Right cardiac atrium (tissue), 5 donors: Measurements from ENCODE around the gene FAM83F. TPM values are rescaled to one million over a fixed set of nuclear protein-coding genes. Genes with fewer than 3 reads are reported as not detected.
"Not testable (repeated sequence)": the region's sequence is repeated elsewhere in the genome, so short reads cannot be mapped to it uniquely, and the experiment has no call there.

ENCODE experiments used
- ATAC-seq, 2 donors: fragments of 200-7000 bp; cut with Tn5 transposase; one replicate each; pipeline versions ENCODE4 v1.8.0 to v1.9.1; 2020; ENCODE audit warnings: moderate library complexity in 2 of 2, mild to moderate bottlenecking in 1 of 2
- DNase-seq, 3 donors: peaks; one replicate each; pipeline ENCODE4 v3.0.0-alpha.2; 2020
- H3K27ac ChIP-seq: one replicate; pipeline ENCODE4 v1.5.1; 2013; ENCODE audit warnings: mild to moderate bottlenecking, low read length, control low read depth, moderate library complexity
- H3K27me3 ChIP-seq: one replicate; pipeline ENCODE4 v1.6.1; 2013; ENCODE audit not compliant: control insufficient read depth, insufficient read depth
- H3K4me1 ChIP-seq: one replicate; pipeline ENCODE4 v1.6.1; 2013; ENCODE audit warnings: low read length; ENCODE audit not compliant: control insufficient read depth, insufficient read depth
- H3K4me3 ChIP-seq: one replicate; pipeline ENCODE4 v1.5.1; 2013; ENCODE audit warnings: low read length, control low read depth
- H3K9me3 ChIP-seq: one replicate; pipeline ENCODE4 v1.6.1; 2013; ENCODE audit warnings: low read length; ENCODE audit not compliant: control insufficient read depth
- WGBS: extraction: QIAGEN DNeasy Blood & Tissue Kit; methylation state at CpG from one replicate; pipeline ENCODE4 v1.1.7; 2013; 5-methylcytosine and 5-hydroxymethylcytosine counted together
- intact Hi-C, 4 donors: fragments of 100-400 bp; cut with DNase I; formaldehyde crosslinking; loops; one replicate each; pipeline versions ENCODE4 v1.11.0 to v1.14.0; 2022 to 2023
- polyA plus RNA-seq: library from polyadenylated mRNA; stranded (reverse); fragments of 200-250 nt; gene quantifications from one replicate; pipeline ENCODE4 v1.2.3, GENCODE V29; 2013
- total RNA-seq, 4 donors: library from RNA; stranded (reverse); fragmentation: NEBNext Ultra II Directional; extraction: Animal tissue kit (Norgen Biotek cat#: 25700); gene quantifications; one replicate each; pipeline ENCODE4 v1.2.1, GENCODE V29; 2021
- donor health status: healthy with polysubstance abuse.
- donor health status: DM: no; HTN: yes; CAD: no.
- donor health status: DM: no; HTN: no; CAD: no.
- donor health status: DM: no; HTN: yes; CAD: no; lungs with severe emphysema.
- donor health status: DM: yes; HTN: yes; CAD: no.

The FAM83F gene
- total and polyA plus RNA-seq, 5 donors = 3.6 to 8.5 (median 5.9) TPM

- no peak for ATAC-seq
- peaks cover 3% of the 10 kb centered on the region for H3K4me1 ChIP-seq
Observed at GRCh38 chr22:39984746-39985145, 10.0 kb upstream of the FAM83F start.

GRCh38 chr22:39985383-39986035 lies 9.2 kb upstream of the FAM83F start:
- 78% methylated on average over 7 of the region's 7 CpGs for WGBS
- DNase-seq = no peak
- no peak for ATAC-seq
- peaks cover 3% of the 10 kb centered on the region for H3K4me1 ChIP-seq
- H3K27me3 ChIP-seq = no peaks in the 10 kb centered on the region
- H3K9me3 ChIP-seq = no peaks in the 10 kb centered on the region
- H3K27ac ChIP-seq = no peak overlapping the region
- no peak overlapping the region for H3K4me3 ChIP-seq
- intact Hi-C loops = no loop called here

More at GRCh38 chr22:39984746-39985145, 10.0 kb upstream of the FAM83F start:
- WGBS = 90% methylated on average over 2 of the region's 2 CpGs
- H3K4me3 ChIP-seq = no peak overlapping the region
- H3K9me3 ChIP-seq = no peaks in the 10 kb centered on the region
- no peak overlapping the region for H3K27ac ChIP-seq
- H3K27me3 ChIP-seq = no peaks in the 10 kb centered on the region
- intact Hi-C loops = no loop called here
- no peak for DNase-seq

- 65% methylated on average over 10 of the region's 10 CpGs for WGBS
- Histone ChIP-seq H3K4me3 (no peak overlapping the region), H3K27ac (no peak overlapping the region), H3K9me3 (no peaks in the 10 kb centered on the region), H3K4me1 (peaks cover 3% of the 10 kb centered on the region), H3K27me3 (no peaks in the 10 kb centered on the region)
- intact Hi-C loops = no loop called here
- DNase-seq = no peak
- ATAC-seq = no peak
Observed at GRCh38 chr22:39988386-39989114, 6.2 kb upstream of the FAM83F start.

GRCh38 chr22:39989633-39990032 lies 5.1 kb upstream of the FAM83F start:
- ATAC-seq = peak; percentile 41 to 47
- Histone ChIP-seq H3K27ac (peak overlapping the region; percentile 69), H3K9me3 (no peaks in the 10 kb centered on the region), H3K4me3 (no peak overlapping the region), H3K4me1 (peaks cover 3% of the 10 kb centered on the region), H3K27me3 (no peaks in the 10 kb centered on the region)
- intact Hi-C loops = no loop called here
- 53% methylated on average over 7 of the region's 7 CpGs for WGBS
- no peak for DNase-seq

GRCh38 chr22:39990686-39991085 lies 4.1 kb upstream of the FAM83F start:
- no peak for DNase-seq

GRCh38 chr22:39991159-39991860 lies 3.4 kb upstream of the FAM83F start:
- no peak for ATAC-seq
- Histone ChIP-seq H3K27me3 (no peaks in the 10 kb centered on the region), H3K4me3 (no peak overlapping the region), H3K27ac (peak overlapping the region; percentile 82), H3K9me3 (no peaks in the 10 kb centered on the region), H3K4me1 (peaks cover 3% of the 10 kb centered on the region)
- WGBS = 85% methylated on average over 9 of the region's 9 CpGs
- intact Hi-C loops = no loop called here
- DNase-seq = no peak

More at GRCh38 chr22:39990686-39991085, 4.1 kb upstream of the FAM83F start:
- Histone ChIP-seq H3K27ac (peak overlapping the region; percentile 57), H3K9me3 (no peaks in the 10 kb centered on the region), H3K27me3 (no peaks in the 10 kb centered on the region), H3K4me3 (no peak overlapping the region), H3K4me1 (peaks cover 3% of the 10 kb centered on the region)
- intact Hi-C loops = no loop called here
- ATAC-seq = no peak
- WGBS = 63% methylated on average over 3 of the region's 3 CpGs

GRCh38 chr22:39992088-39992826 lies 2.5 kb upstream of the FAM83F start:
- H3K27ac ChIP-seq = peak overlapping the region; percentile 82
- 73% methylated on average over 5 of the region's 5 CpGs for WGBS
- ATAC-seq = peak in 1 of 2 donors; percentile 29

GRCh38 chr22:39992894-39993293 lies 1.9 kb upstream of the FAM83F start:
- intact Hi-C loops, H3K4me1 ChIP-seq, H3K27ac ChIP-seq, ATAC-seq, DNase-seq, H3K4me3 ChIP-seq, H3K27me3 ChIP-seq, H3K9me3 ChIP-seq: not testable (repeated sequence)
- WGBS = 92% methylated on average over 7 of the region's 7 CpGs

More at GRCh38 chr22:39992088-39992826, 2.5 kb upstream of the FAM83F start:
- Histone ChIP-seq H3K4me1 (peaks cover 3% of the 10 kb centered on the region), H3K4me3 (no peak overlapping the region), H3K9me3 (no peaks in the 10 kb centered on the region), H3K27me3 (no peaks in the 10 kb centered on the region)
- no peak for DNase-seq
- intact Hi-C loops = no loop called here

- 40% methylated on average over 20 of the region's 20 CpGs for WGBS
- H3K4me3 ChIP-seq = no peak overlapping the region
Observed at GRCh38 chr22:39994041-39994565, 651 bp upstream of the FAM83F start.

GRCh38 chr22:39995393-39996252 lies 869 bp downstream of the FAM83F start:
- 68% methylated on average over 35 of the region's 35 CpGs for WGBS
- Histone ChIP-seq H3K27ac (peak overlapping the region; percentile 8), H3K4me3 (no peak overlapping the region), H3K9me3 (no peaks in the 10 kb centered on the region), H3K27me3 (no peaks in the 10 kb centered on the region), H3K4me1 (peaks cover 5% of the 10 kb centered on the region)
- intact Hi-C loops = no loop called here
- ATAC-seq (peak; percentile 10 to 12), DNase-seq (no peak)

More at GRCh38 chr22:39994041-39994565, 651 bp upstream of the FAM83F start:
- intact Hi-C loops = no loop called here
- H3K4me1 ChIP-seq = peaks cover 1% of the 10 kb centered on the region
- DNase-seq = no peak
- ATAC-seq = no peak
- no peak overlapping the region for H3K27ac ChIP-seq
- no peaks in the 10 kb centered on the region for H3K9me3 ChIP-seq
- H3K27me3 ChIP-seq = no peaks in the 10 kb centered on the region
